ENCODE measurements around the gene EBF4. TPM values are rescaled to one million over a fixed set of nuclear protein-coding genes. Genes with fewer than 3 reads are reported as not detected.

Gene EBF4
- total RNA-seq, 1 donor from 2014 or later = 19.2 TPM

- Histone ChIP-seq H3K27ac (no peak overlapping the region), H3K27me3 (no peaks in the 10 kb centered on the region), H3K4me3 (no peak overlapping the region), H3K36me3 (no peaks in the 10 kb centered on the region), H3K9me3 (no peaks in the 10 kb centered on the region), H3K4me1 (no peaks in the 10 kb centered on the region)
- no peak for DNase-seq (ENCODE audit: low spot score in 2 of 2)
- no peak for TF ChIP-seq CTCF (IDR thresholded peaks at IDR 0.05)
- intact Hi-C loops (cut with DNase I) = no loop called here
These were observed 5.1 kb upstream of the EBF4 start for GRCh38 chr20:2687514-2687913.

- Histone ChIP-seq H3K4me1 (no peaks in the 10 kb centered on the region), H3K9me3 (no peaks in the 10 kb centered on the region), H3K4me3 (no peak overlapping the region), H3K27ac (no peak overlapping the region), H3K36me3 (no peaks in the 10 kb centered on the region), H3K27me3 (no peaks in the 10 kb centered on the region)
- no peak for DNase-seq (ENCODE audit: low spot score in 2 of 2)
- TF ChIP-seq CTCF (IDR thresholded peaks at IDR 0.05) = peak in 2 of 3 experiments; percentile 38 to 50
- intact Hi-C loops (cut with DNase I) = no loop called here
These were observed 4.5 kb upstream of the EBF4 start for GRCh38 chr20:2688041-2688591.

GRCh38 chr20:2690213-2690612 is 2.4 kb upstream of the EBF4 start:
- Histone ChIP-seq H3K4me1 (peaks cover 2 to 7% of the 10 kb centered on the region in 2 donors), H3K4me3 (no peak overlapping the region), H3K27ac (no peak overlapping the region), H3K27me3 (peaks cover 6% of the 10 kb centered on the region), H3K36me3 (no peaks in the 10 kb centered on the region), H3K9me3 (no peaks in the 10 kb centered on the region)
- no peak for TF ChIP-seq CTCF (IDR thresholded peaks at IDR 0.05)
- DNase-seq (ENCODE audit: low spot score in 2 of 2) = no peak
- intact Hi-C loops (cut with DNase I) = loop anchor here (5.0 to 10.0 kb wide), 3 partner anchors 62 to 185 kb away; partner anchors contain the start of gene PTPRA

GRCh38 chr20:2690718-2691117 is 1.9 kb upstream of the EBF4 start:
- Histone ChIP-seq H3K4me3 (no peak overlapping the region), H3K4me1 (peaks cover 2 to 7% of the 10 kb centered on the region in 2 donors), H3K27ac (no peak overlapping the region), H3K36me3 (no peaks in the 10 kb centered on the region), H3K9me3 (no peaks in the 10 kb centered on the region), H3K27me3 (peaks cover 6% of the 10 kb centered on the region)
- peak in 1 of 2 donors; percentile 60 for DNase-seq (ENCODE audit: low spot score in 2 of 2)
- intact Hi-C loops (cut with DNase I) = loop anchor here (5.0 to 10.0 kb wide), 3 partner anchors 62 to 184 kb away; partner anchors contain the start of gene PTPRA
- no peak for TF ChIP-seq CTCF (IDR thresholded peaks at IDR 0.05)

GRCh38 chr20:2691127-2691526 is 1.5 kb upstream of the EBF4 start:
- no peaks in the 10 kb centered on the region for H3K9me3 ChIP-seq
- H3K4me1 ChIP-seq = peaks cover 2 to 7% of the 10 kb centered on the region in 2 donors
- no peaks in the 10 kb centered on the region for H3K36me3 ChIP-seq
- peaks cover 6% of the 10 kb centered on the region for H3K27me3 ChIP-seq
- intact Hi-C loops (cut with DNase I) = loop anchor here (5.0 to 10.0 kb wide), 3 partner anchors 61 to 184 kb away; partner anchors contain the start of gene PTPRA
- H3K4me3 ChIP-seq = no peak overlapping the region
- peak in 1 of 2 donors; percentile 52 for DNase-seq (ENCODE audit: low spot score in 2 of 2)
- no peak for TF ChIP-seq CTCF (IDR thresholded peaks at IDR 0.05)
- no peak overlapping the region for H3K27ac ChIP-seq

All from ascending aorta (tissue), 2 donors.